GM12878 (cell line): ENCODE data around the gene PLAGL1. TPM values are rescaled to one million over a fixed set of nuclear protein-coding genes. Genes with fewer than 3 reads are reported as not detected.

Experiments used
- ATAC-seq: fragments of 200-7000 bp; cut with Tn5 transposase; 3 replicates; pipeline ENCODE4 v1.9.1; 2020; ENCODE audit warnings: mild to moderate bottlenecking, moderate library complexity
- BruUV-seq: library from RNA; stranded (reverse); fragments of 400-500 nt; replicated peaks from 2 replicates; lab custom pipeline; 2021; lab: Mats Ljungman, UMichigan
- CTCF ChIA-PET: fragments of 300-600 bp; sonication (Branson Sonifier 250); formaldehyde crosslinking; extraction: SDS; loops from one replicate; lab custom pipeline; 2021; ENCODE audit warnings: inconsistent platforms; lab: Yijun Ruan, JAX
- POLR2A ChIA-PET: fragments of 350-600 bp; formaldehyde crosslinking; extraction: SDS; loops from one replicate; lab custom pipeline; 2021; ENCODE audit warnings: inconsistent platforms; lab: Charles Lee
- RAD21 ChIA-PET: fragments of 300-600 bp; sonication (Branson Sonifier 250); formaldehyde crosslinking; loops from one replicate; lab custom pipeline; 2023; ENCODE audit warnings: antibody characterized with exemption; ENCODE audit not compliant: unreplicated experiment; lab: Charles Lee
- SMC1A ChIA-PET: fragments of 300-600 bp; sonication (Branson Sonifier 250); formaldehyde crosslinking; loops from one replicate; lab custom pipeline; 2023; ENCODE audit not compliant: unreplicated experiment, uncharacterized antibody; lab: Charles Lee
- DNase-seq: peaks from one replicate; pipeline ENCODE4 v3.0.0-alpha.2; 2011; ENCODE audit warnings: low read depth, low spot score
- FAIRE-seq: peaks from 3 replicates; lab custom pipeline; 2011; peaks lifted over from hg19 to GRCh38; lab: Jason Lieb, UNC
- H2AFZ ChIP-seq: 2 replicates; pipeline ENCODE4 v1.6.0; 2011; ENCODE audit warnings: low read depth, low read length, control low read depth; ENCODE audit not compliant: control insufficient read depth
- H3K27ac ChIP-seq: 2 replicates; pipeline ENCODE4 v1.5.1; 2011; ENCODE audit warnings: control low read depth; ENCODE audit not compliant: control insufficient read depth, insufficient read depth
- H3K27me3 ChIP-seq, 2 experiments: replicated peaks in 1 of 2; 2 replicates each; pipeline versions ENCODE4 v1.6.0 to v1.6.1; 2011; ENCODE audit warnings: low read length in 1 of 2; ENCODE audit not compliant: control insufficient read depth in 2 of 2, insufficient read depth in 2 of 2
- H3K36me3 ChIP-seq, 2 experiments: 2 replicates each; pipeline ENCODE4 v1.5.1; 2011; ENCODE audit warnings: low read length in 1 of 2; ENCODE audit not compliant: control insufficient read depth in 2 of 2, insufficient read depth in 2 of 2
- H3K4me1 ChIP-seq: 2 replicates; pipeline ENCODE4 v1.6.1; 2011; ENCODE audit warnings: mild to moderate bottlenecking, low read length, moderate library complexity, mixed read lengths; ENCODE audit not compliant: control insufficient read depth, insufficient read depth
- H3K4me2 ChIP-seq: 2 replicates; pipeline ENCODE4 v1.6.0; 2011; ENCODE audit warnings: control low read depth; ENCODE audit not compliant: control insufficient read depth, insufficient read depth
- H3K4me3 ChIP-seq: fragments of 200-600 bp; sonication (generic); 2 replicates; pipeline ENCODE4 v1.5.1; 2016
- H3K79me2 ChIP-seq: 2 replicates; pipeline ENCODE4 v1.6.0; 2011; ENCODE audit warnings: low read length; ENCODE audit not compliant: control insufficient read depth, insufficient read depth
- H3K9ac ChIP-seq: 2 replicates; pipeline ENCODE4 v1.8.0; 2011; ENCODE audit warnings: low read length, control low read depth, mixed read lengths; ENCODE audit not compliant: control insufficient read depth, insufficient read depth
- H3K9me3 ChIP-seq: replicated peaks from 3 replicates; pipeline ENCODE4 v1.5.1; 2011; ENCODE audit warnings: mild to moderate bottlenecking, low read length; ENCODE audit not compliant: control insufficient read depth, insufficient read depth
- H4K20me1 ChIP-seq: 2 replicates; pipeline ENCODE4 v1.6.0; 2011; ENCODE audit not compliant: control insufficient read depth, insufficient read depth
- ATF7 ChIP-seq: fragments of 450-650 bp; IDR thresholded peaks from 2 replicates; pipeline ENCODE4 v1.6.1; 2016; ENCODE audit warnings: low read depth, mild to moderate bottlenecking
- BACH1 ChIP-seq: fragments of 450-650 bp; IDR thresholded peaks from 2 replicates; pipeline ENCODE4 v1.6.1; 2017; ENCODE audit warnings: mild to moderate bottlenecking, borderline replicate concordance
- BCL11A ChIP-seq: IDR thresholded peaks from 2 replicates; pipeline ENCODE4 v1.6.1; 2011; ENCODE audit warnings: low read depth, low read length
- CBX5 ChIP-seq: sonication (generic); IDR thresholded peaks from 2 replicates; pipeline ENCODE4 v1.6.1; 2016; ENCODE audit warnings: low read depth, moderate library complexity, mild to moderate bottlenecking, inconsistent platforms
- DPF2 ChIP-seq: fragments of 450-650 bp; IDR thresholded peaks from 2 replicates; pipeline ENCODE4 v1.6.1; 2017; ENCODE audit warnings: mild to moderate bottlenecking
- JUNB ChIP-seq: IDR thresholded peaks from 2 replicates; pipeline ENCODE4 v1.6.1; 2016; ENCODE audit warnings: antibody characterized with exemption, mild to moderate bottlenecking
- MYB ChIP-seq: fragments of 150-350 bp; IDR thresholded peaks from 2 replicates; pipeline ENCODE4 v1.6.1; 2014; ENCODE audit warnings: mild to moderate bottlenecking, low read depth, low read length, borderline replicate concordance
- NBN ChIP-seq: fragments of 450-650 bp; IDR thresholded peaks from 2 replicates; pipeline ENCODE4 v1.6.1; 2016
- NRF1 ChIP-seq: conservative IDR thresholded peaks from 2 replicates; pipeline ENCODE4 v1.6.1; 2011; ENCODE audit warnings: mild to moderate bottlenecking, low read depth, low read length, improper control_type of control experiment
- SIX5 ChIP-seq: IDR thresholded peaks from 2 replicates; pipeline ENCODE4 v1.6.1; 2011; ENCODE audit warnings: mild to moderate bottlenecking, low read depth, low read length, moderate library complexity; ENCODE audit not compliant: severe bottlenecking
- TBL1XR1 ChIP-seq: IDR thresholded peaks from 2 replicates; pipeline ENCODE4 v1.6.1; 2012; ENCODE audit warnings: low read depth, low read length, improper control_type of control experiment
- YBX1 ChIP-seq: fragments of 450-650 bp; IDR thresholded peaks from 2 replicates; pipeline ENCODE4 v1.6.1; 2016; ENCODE audit warnings: antibody characterized with exemption
- WGBS: methylation state at CpG from one replicate; pipeline ENCODE4 v1.1.6; 2016; ENCODE audit warnings: low lambda C conversion rate; ENCODE audit not compliant: insufficient replicate concordance, insufficient coverage; ENCODE audit errors: missing lambda C conversion rate; 5-methylcytosine and 5-hydroxymethylcytosine counted together
- in situ Hi-C: fragments of 300-500 bp; cut with MboI; formaldehyde crosslinking; loops from 9 replicates; pipeline ENCODE4 v1.14.3; 2018; ENCODE audit warnings: mixed read lengths
- intact Hi-C: fragments of 100-400 bp; cut with micrococcal nuclease; formaldehyde crosslinking; loops from one replicate; pipeline ENCODE4 v1.14.2; 2022; ENCODE audit not compliant: unreplicated experiment
- polyA plus RNA-seq, 11 experiments: library from polyadenylated mRNA; depleted of rRNA in 4 of 11; unstranded in 6 of 11; stranded (reverse) in 5 of 11; fragments of >200 nt; fragmentation: Nextera tagmentation in 4 of 11; fragmentation: Illumina TruSeq in 1 of 11; extraction: Ambion mirVana in 4 of 11; extraction: Trizol in 1 of 11; gene quantifications; 1 replicate in 1 of 11; 2 replicates in 10 of 11; pipeline versions ENCODE4 v1.2.1 to v1.2.3, GENCODE V29; 2011 to 2016; ENCODE audit warnings: inconsistent platforms in 2 of 11, missing spikeins in 2 of 11, low read depth in 1 of 11
- total RNA-seq, 4 experiments: library from RNA; depleted of rRNA in 3 of 4; stranded (reverse); fragments of >200 nt in 3 of 4; fragmentation: Illumina TruSeq in 1 of 4; extraction: Trizol in 1 of 4; gene quantifications; 2 replicates each; pipeline versions ENCODE4 v1.2.1 to v1.2.3, GENCODE V29; 2013 to 2021
- TF ChIP-seq, protein P1 (sequence below): fragments of 450-650 bp; IDR thresholded peaks from 2 replicates; pipeline ENCODE4 v1.6.1; 2017; ENCODE audit warnings: mild to moderate bottlenecking, low read depth, inconsistent platforms; ENCODE audit not compliant: poor library complexity, severe bottlenecking
- TF ChIP-seq, protein P2 (sequence below): IDR thresholded peaks from 2 replicates; pipeline ENCODE4 v1.6.1; 2012; ENCODE audit warnings: improper control_type of control experiment, low read depth, low read length; ENCODE audit not compliant: insufficient replicate concordance
- TF ChIP-seq, protein P3 (sequence below): fragments of 450-650 bp; IDR thresholded peaks from 2 replicates; pipeline ENCODE4 v1.6.1; 2014; ENCODE audit warnings: mild to moderate bottlenecking

Gene PLAGL1
- total and polyA plus RNA-seq, 10 of the 15 experiments (the other 5 are each of a cell fraction or from before 2014, with no cell fraction given): 2.6 to 19.1 (median 5.7) TPM

DNA sequence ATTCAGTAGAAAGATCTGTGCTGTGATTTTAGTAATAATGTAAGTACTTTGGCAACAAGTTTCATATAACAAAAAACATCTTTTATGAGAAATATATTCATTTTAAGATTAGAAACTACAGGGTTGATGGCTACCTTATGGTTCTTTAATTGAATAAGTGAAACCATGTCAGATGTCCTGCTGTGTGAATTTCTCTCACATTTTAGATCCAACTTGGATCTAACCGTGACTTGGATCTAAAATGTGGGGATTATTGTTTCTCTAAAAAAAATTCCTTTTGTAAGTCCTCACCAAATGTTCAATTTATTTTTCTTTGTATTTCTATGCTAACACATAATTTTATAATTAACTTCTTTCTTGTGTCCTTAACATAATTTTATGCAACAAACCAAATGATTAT is 113.4 kb downstream of the PLAGL1 start:
- intact Hi-C loops (no loop called here), in situ Hi-C loops (no loop called here)
- no peaks in the 10 kb centered on the region for H3K79me2 ChIP-seq
- ChIA-PET RAD21 (no interaction called here), SMC1A (no interaction called here), POLR2A (no interaction called here), CTCF (no interaction called here)
- DNase-seq (no peak), FAIRE-seq (no peak), ATAC-seq (no peak)
- 100% methylated on average over 1 of the region's 1 CpG for WGBS
- no peaks in the 10 kb centered on the region for H3K9me3 ChIP-seq
- peaks cover 5% of the 10 kb centered on the region; the same call in 1 of the 2 replicates for H3K4me1 ChIP-seq
- no peaks in the 10 kb centered on the region for H3K27me3 ChIP-seq
- H2AFZ ChIP-seq: no peak overlapping the region
- no TSS peak for BruUV-seq
- H3K27ac ChIP-seq: no peak overlapping the region
- H4K20me1 ChIP-seq: no peaks in the 10 kb centered on the region
- H3K4me3 ChIP-seq: no peak overlapping the region
- no peak overlapping the region for H3K9ac ChIP-seq
- H3K4me2 ChIP-seq: no peak overlapping the region
- no peaks in the 10 kb centered on the region for H3K36me3 ChIP-seq
- TF ChIP-seq SIX5 (no peak), ATF7 (no peak), CBX5 (no peak), JUNB (no peak), NBN (no peak), DPF2 (no peak), BCL11A (no peak), YBX1 (no peak), BACH1 (no peak), NRF1 (no peak), TBL1XR1 (no peak), MYB (no peak)
- TF ChIP-seq, protein P1, sequence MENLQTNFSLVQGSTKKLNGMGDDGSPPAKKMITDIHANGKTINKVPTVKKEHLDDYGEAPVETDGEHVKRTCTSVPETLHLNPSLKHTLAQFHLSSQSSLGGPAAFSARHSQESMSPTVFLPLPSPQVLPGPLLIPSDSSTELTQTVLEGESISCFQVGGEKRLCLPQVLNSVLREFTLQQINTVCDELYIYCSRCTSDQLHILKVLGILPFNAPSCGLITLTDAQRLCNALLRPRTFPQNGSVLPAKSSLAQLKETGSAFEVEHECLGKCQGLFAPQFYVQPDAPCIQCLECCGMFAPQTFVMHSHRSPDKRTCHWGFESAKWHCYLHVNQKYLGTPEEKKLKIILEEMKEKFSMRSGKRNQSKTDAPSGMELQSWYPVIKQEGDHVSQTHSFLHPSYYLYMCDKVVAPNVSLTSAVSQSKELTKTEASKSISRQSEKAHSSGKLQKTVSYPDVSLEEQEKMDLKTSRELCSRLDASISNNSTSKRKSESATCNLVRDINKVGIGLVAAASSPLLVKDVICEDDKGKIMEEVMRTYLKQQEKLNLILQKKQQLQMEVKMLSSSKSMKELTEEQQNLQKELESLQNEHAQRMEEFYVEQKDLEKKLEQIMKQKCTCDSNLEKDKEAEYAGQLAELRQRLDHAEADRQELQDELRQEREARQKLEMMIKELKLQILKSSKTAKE: no peak
- TF ChIP-seq, protein P2, sequence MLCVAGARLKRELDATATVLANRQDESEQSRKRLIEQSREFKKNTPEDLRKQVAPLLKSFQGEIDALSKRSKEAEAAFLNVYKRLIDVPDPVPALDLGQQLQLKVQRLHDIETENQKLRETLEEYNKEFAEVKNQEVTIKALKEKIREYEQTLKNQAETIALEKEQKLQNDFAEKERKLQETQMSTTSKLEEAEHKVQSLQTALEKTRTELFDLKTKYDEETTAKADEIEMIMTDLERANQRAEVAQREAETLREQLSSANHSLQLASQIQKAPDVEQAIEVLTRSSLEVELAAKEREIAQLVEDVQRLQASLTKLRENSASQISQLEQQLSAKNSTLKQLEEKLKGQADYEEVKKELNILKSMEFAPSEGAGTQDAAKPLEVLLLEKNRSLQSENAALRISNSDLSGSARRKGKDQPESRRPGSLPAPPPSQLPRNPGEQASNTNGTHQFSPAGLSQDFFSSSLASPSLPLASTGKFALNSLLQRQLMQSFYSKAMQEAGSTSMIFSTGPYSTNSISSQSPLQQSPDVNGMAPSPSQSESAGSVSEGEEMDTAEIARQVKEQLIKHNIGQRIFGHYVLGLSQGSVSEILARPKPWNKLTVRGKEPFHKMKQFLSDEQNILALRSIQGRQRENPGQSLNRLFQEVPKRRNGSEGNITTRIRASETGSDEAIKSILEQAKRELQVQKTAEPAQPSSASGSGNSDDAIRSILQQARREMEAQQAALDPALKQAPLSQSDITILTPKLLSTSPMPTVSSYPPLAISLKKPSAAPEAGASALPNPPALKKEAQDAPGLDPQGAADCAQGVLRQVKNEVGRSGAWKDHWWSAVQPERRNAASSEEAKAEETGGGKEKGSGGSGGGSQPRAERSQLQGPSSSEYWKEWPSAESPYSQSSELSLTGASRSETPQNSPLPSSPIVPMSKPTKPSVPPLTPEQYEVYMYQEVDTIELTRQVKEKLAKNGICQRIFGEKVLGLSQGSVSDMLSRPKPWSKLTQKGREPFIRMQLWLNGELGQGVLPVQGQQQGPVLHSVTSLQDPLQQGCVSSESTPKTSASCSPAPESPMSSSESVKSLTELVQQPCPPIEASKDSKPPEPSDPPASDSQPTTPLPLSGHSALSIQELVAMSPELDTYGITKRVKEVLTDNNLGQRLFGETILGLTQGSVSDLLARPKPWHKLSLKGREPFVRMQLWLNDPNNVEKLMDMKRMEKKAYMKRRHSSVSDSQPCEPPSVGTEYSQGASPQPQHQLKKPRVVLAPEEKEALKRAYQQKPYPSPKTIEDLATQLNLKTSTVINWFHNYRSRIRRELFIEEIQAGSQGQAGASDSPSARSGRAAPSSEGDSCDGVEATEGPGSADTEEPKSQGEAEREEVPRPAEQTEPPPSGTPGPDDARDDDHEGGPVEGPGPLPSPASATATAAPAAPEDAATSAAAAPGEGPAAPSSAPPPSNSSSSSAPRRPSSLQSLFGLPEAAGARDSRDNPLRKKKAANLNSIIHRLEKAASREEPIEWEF: no peak
- TF ChIP-seq, protein P3, sequence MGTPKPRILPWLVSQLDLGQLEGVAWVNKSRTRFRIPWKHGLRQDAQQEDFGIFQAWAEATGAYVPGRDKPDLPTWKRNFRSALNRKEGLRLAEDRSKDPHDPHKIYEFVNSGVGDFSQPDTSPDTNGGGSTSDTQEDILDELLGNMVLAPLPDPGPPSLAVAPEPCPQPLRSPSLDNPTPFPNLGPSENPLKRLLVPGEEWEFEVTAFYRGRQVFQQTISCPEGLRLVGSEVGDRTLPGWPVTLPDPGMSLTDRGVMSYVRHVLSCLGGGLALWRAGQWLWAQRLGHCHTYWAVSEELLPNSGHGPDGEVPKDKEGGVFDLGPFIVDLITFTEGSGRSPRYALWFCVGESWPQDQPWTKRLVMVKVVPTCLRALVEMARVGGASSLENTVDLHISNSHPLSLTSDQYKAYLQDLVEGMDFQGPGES: no peak
